SU-DHL-6 (cell line): Measurements from ENCODE around the gene TMEM170B.

Source experiments
- EZH2phosphoT487 ChIP-seq: fragments of 200-600 bp; sonication (generic), shearing (Covaris generic); conservative IDR thresholded peaks from 2 replicates; pipeline ENCODE4 v1.6.1; 2018; ENCODE audit warnings: mild to moderate bottlenecking, antibody characterized with exemption, low read length, moderate library complexity, mixed read lengths
- TF ChIP-seq, protein P1 (sequence below): fragments of 200-600 bp; sonication (generic); IDR thresholded peaks from one replicate; pipeline ENCODE4 v1.5.1; 2017; ENCODE audit warnings: antibody characterized with exemption, mild to moderate bottlenecking, low read length, moderate library complexity; ENCODE audit not compliant: insufficient read depth, poor library complexity, severe bottlenecking

DNA sequence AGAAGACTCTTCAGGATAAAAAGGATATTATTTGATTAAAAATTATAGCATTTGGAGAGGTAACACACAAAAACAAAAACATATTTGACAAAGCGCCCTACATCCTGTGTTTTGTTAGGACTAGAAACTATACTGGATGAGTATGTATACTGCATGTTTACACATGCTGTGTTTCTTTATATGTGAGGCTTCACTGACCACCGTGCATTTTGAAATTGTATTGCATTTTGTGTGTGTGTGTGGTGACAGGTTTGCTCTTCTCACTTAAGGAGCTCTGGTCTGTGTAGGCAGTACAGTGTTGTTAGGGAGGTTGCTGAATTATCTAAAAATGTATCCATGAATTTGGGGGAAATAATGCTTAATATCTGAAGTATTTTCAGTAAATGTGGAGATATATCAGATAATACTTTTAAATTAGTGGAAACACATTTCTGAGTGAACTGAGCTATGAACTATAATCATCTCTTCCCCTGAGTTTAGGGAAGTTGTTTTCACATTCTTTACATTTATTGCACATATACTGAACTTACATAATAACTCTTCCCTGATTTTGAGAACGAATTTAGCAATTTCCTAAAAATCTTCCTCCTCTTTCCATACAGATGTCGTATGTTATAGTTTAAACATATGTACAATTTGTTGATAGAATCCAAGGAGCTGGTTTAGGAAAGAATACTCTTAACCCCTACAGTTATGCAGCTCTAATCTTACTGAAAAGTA lies 43.3 kb downstream of the TMEM170B start:
- TF ChIP-seq EZH2phosphoT487, result no peak
- TF ChIP-seq, protein P1, sequence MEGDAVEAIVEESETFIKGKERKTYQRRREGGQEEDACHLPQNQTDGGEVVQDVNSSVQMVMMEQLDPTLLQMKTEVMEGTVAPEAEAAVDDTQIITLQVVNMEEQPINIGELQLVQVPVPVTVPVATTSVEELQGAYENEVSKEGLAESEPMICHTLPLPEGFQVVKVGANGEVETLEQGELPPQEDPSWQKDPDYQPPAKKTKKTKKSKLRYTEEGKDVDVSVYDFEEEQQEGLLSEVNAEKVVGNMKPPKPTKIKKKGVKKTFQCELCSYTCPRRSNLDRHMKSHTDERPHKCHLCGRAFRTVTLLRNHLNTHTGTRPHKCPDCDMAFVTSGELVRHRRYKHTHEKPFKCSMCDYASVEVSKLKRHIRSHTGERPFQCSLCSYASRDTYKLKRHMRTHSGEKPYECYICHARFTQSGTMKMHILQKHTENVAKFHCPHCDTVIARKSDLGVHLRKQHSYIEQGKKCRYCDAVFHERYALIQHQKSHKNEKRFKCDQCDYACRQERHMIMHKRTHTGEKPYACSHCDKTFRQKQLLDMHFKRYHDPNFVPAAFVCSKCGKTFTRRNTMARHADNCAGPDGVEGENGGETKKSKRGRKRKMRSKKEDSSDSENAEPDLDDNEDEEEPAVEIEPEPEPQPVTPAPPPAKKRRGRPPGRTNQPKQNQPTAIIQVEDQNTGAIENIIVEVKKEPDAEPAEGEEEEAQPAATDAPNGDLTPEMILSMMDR, result no peak
